A549 (cell line): ENCODE data around the gene RGS10. TPM values are rescaled to one million over a fixed set of nuclear protein-coding genes. Genes with fewer than 3 reads are reported as not detected.

Experiments used
- ATAC-seq, 2 experiments: fragments of 200-7000 bp in 1 of 2; fragments of >200 bp in 1 of 2; cut with Nextera tagmentation in 1 of 2; cut with Tn5 transposase in 1 of 2; 3 replicates each; pipeline versions ENCODE4 v1.8.0 to v1.9.1; 2018 to 2020; ENCODE audit warnings: mild to moderate bottlenecking in 1 of 2, moderate library complexity in 1 of 2
- CTCF ChIA-PET: fragments of 300-600 bp; sonication (Branson Sonifier 250); formaldehyde crosslinking; extraction: SDS; loops from one replicate; lab custom pipeline; 2021; ENCODE audit warnings: antibody characterized with exemption, inconsistent platforms; lab: Yijun Ruan, JAX
- POLR2A ChIA-PET: fragments of 350-600 bp; formaldehyde crosslinking; extraction: SDS; loops from one replicate; lab custom pipeline; 2021; ENCODE audit warnings: antibody characterized with exemption, inconsistent platforms; lab: Yijun Ruan, JAX
- DNase-seq, 2 experiments: peaks; one replicate each; pipeline versions ENCODE4 v3.0.0 to v3.0.0-alpha.2; 2011 to 2016; ENCODE audit warnings: low read depth in 1 of 2, low spot score in 1 of 2
- FAIRE-seq: peaks from 2 replicates; lab custom pipeline; 2011; peaks lifted over from hg19 to GRCh38; lab: Jason Lieb, UNC
- H3K27ac ChIP-seq, 2 experiments: fragments of >200 bp; sonication (Bioruptor Twin); formaldehyde crosslinking; 3 replicates each; pipeline ENCODE4 v1.5.1; 2016 to 2017
- H3K4me1 ChIP-seq: fragments of >200 bp; sonication (Bioruptor Twin); formaldehyde crosslinking; 3 replicates; pipeline ENCODE4 v1.6.1; 2016
- H3K4me2 ChIP-seq: fragments of >200 bp; sonication (Bioruptor Twin); formaldehyde crosslinking; 3 replicates; pipeline ENCODE4 v1.6.1; 2016
- H3K4me3 ChIP-seq: fragments of >200 bp; sonication (Bioruptor Twin); formaldehyde crosslinking; 3 replicates; pipeline ENCODE4 v1.5.1; 2016
- H3K9me3 ChIP-seq: fragments of >200 bp; sonication (Bioruptor Twin); formaldehyde crosslinking; 3 replicates; pipeline ENCODE4 v1.6.1; 2016
- BCL3 ChIP-seq: fragments of >200 bp; sonication (Bioruptor Twin); formaldehyde crosslinking; IDR thresholded peaks from 3 replicates; pipeline ENCODE4 v1.6.1; 2016
- BHLHE40 ChIP-seq: IDR thresholded peaks from 2 replicates; pipeline ENCODE4 v1.6.1; 2012; ENCODE audit warnings: low read depth, low read length, inconsistent platforms
- CEBPB ChIP-seq, 2 experiments: fragments of >200 bp in 1 of 2; sonication (Bioruptor Twin) in 1 of 2; formaldehyde crosslinking in 1 of 2; IDR thresholded peaks; 2 replicates each; pipeline ENCODE4 v1.6.1; 2012 to 2016
- CHD2 ChIP-seq: fragments of 150-350 bp; IDR thresholded peaks from 2 replicates; pipeline ENCODE4 v1.6.1; 2014; ENCODE audit warnings: low read length; ENCODE audit not compliant: partially characterized antibody
- CHD4 ChIP-seq: fragments of 200-600 bp; sonication (generic); IDR thresholded peaks from 2 replicates; pipeline ENCODE4 v1.6.1; 2016; ENCODE audit warnings: antibody characterized with exemption, mild to moderate bottlenecking, borderline replicate concordance
- ELK1 ChIP-seq: fragments of 150-350 bp; IDR thresholded peaks from 2 replicates; pipeline ENCODE4 v1.6.1; 2014; ENCODE audit warnings: low read depth, mild to moderate bottlenecking, low read length
- FOXS1 ChIP-seq: fragments of 250-450 bp; sonication (Bioruptor Pico); IDR thresholded peaks from 2 replicates; pipeline ENCODE4 v1.5.0; 2020; ENCODE audit warnings: mild to moderate bottlenecking, moderate library complexity
- KDM1A ChIP-seq: fragments of 200-600 bp; sonication (generic); IDR thresholded peaks from 2 replicates; pipeline ENCODE4 v1.6.1; 2016; ENCODE audit warnings: low read depth, mild to moderate bottlenecking
- NPAS2 ChIP-seq: fragments of 250-450 bp; sonication (Bioruptor Pico); IDR thresholded peaks from 2 replicates; pipeline ENCODE4 v1.8.0; 2022; ENCODE audit warnings: mild to moderate bottlenecking, moderate library complexity, borderline replicate concordance
- NR3C1 ChIP-seq: fragments of >200 bp; sonication (Bioruptor Twin); formaldehyde crosslinking; IDR thresholded peaks from 3 replicates; pipeline ENCODE4 v1.6.1; 2017
- POLR2AphosphoS2 ChIP-seq: conservative IDR thresholded peaks from 2 replicates; pipeline ENCODE4 v1.6.1; 2012; ENCODE audit warnings: low read length, improper control_type of control experiment, inconsistent platforms
- RARB ChIP-seq: fragments of 250-450 bp; sonication (Bioruptor Pico); IDR thresholded peaks from 2 replicates; pipeline ENCODE4 v1.8.0; 2021; ENCODE audit warnings: mild to moderate bottlenecking, moderate library complexity
- REST ChIP-seq: fragments of 200-600 bp; sonication (generic); IDR thresholded peaks from 2 replicates; pipeline ENCODE4 v1.6.1; 2016; ENCODE audit warnings: antibody characterized with exemption, mild to moderate bottlenecking, moderate library complexity
- RFX5 ChIP-seq: fragments of 450-650 bp; IDR thresholded peaks from 2 replicates; pipeline ENCODE4 v1.7.1; 2014; ENCODE audit warnings: antibody characterized with exemption, mild to moderate bottlenecking, moderate library complexity
- SMC3 ChIP-seq: fragments of >200 bp; sonication (Bioruptor Twin); formaldehyde crosslinking; IDR thresholded peaks from 3 replicates; pipeline ENCODE4 v1.6.1; 2018; ENCODE audit warnings: inconsistent platforms
- ZSCAN20 ChIP-seq: fragments of 250-450 bp; sonication (Bioruptor Pico); IDR thresholded peaks from 2 replicates; pipeline ENCODE4 v1.8.0; 2022; ENCODE audit warnings: mild to moderate bottlenecking, moderate library complexity
- WGBS: methylation state at CpG from one replicate; pipeline ENCODE4 v1.1.6; 2017; ENCODE audit errors: missing lambda C conversion rate; 5-methylcytosine and 5-hydroxymethylcytosine counted together
- polyA plus RNA-seq, 4 experiments: library from polyadenylated mRNA; depleted of rRNA in 3 of 4; stranded (reverse); fragments of >200 nt; fragmentation: RNase III in 1 of 4; extraction: RNeasy Plus Mini Kit Qiagen cat#74134 plus additional on column Dnase treatment in 1 of 4; gene quantifications; 2 replicates in 3 of 4; 3 replicates in 1 of 4; pipeline ENCODE4 v1.2.3, GENCODE V29; 2011 to 2017

The RGS10 gene
- polyA plus RNA-seq, 2 of the 4 experiments (the other 2 are of a cell fraction), result 39.7 to 46.4 TPM

- H3K4me2 ChIP-seq, result no peak overlapping the region
- no peak for TF ChIP-seq CHD4
- TF ChIP-seq ELK1, result no peak
- ATAC-seq (no peak), FAIRE-seq (no peak), DNase-seq (no peak)
- H3K27ac ChIP-seq, result no peak overlapping the region
- no peak overlapping the region for H3K4me3 ChIP-seq
- WGBS, result 83% methylated on average over 5 of the region's 5 CpGs
- ChIA-PET POLR2A (no interaction called here), CTCF (interaction anchor here (0.9 to 3.6 kb wide), 5 partner anchors 10 to 300 kb away, joined by 3 to 19 read pairs (median 4); partner anchors contain the start of gene RGS10)
- H3K4me1 ChIP-seq, result peaks cover 6% of the 10 kb centered on the region
- no peaks in the 10 kb centered on the region for H3K9me3 ChIP-seq
These were observed 42.9 kb downstream of the RGS10 start for GRCh38 chr10:119499677-119500002.

GRCh38 chr10:119498889-119499676 lies 43.4 kb downstream of the RGS10 start:
- FAIRE-seq, result no peak
- no peak overlapping the region for H3K27ac ChIP-seq

GRCh38 chr10:119497243-119497642 lies 45.3 kb downstream of the RGS10 start:
- ATAC-seq (no peak), FAIRE-seq (no peak)
- Histone ChIP-seq H3K4me3 (no peak overlapping the region), H3K9me3 (no peaks in the 10 kb centered on the region), H3K27ac (no peak overlapping the region)
- WGBS, result 93% methylated on average over 9 of the region's 9 CpGs
- no peak for TF ChIP-seq NR3C1
- no peak for TF ChIP-seq FOXS1 (CRISPR knock-in tag)
- TF ChIP-seq BHLHE40, result no peak
- no peak for TF ChIP-seq BCL3
- no peak for TF ChIP-seq REST
- no peak for TF ChIP-seq POLR2AphosphoS2
- TF ChIP-seq, all 56 proteins: peak for 0
- POLR2A ChIA-PET, result no interaction called here
- H3K4me1 ChIP-seq, result peaks cover 14% of the 10 kb centered on the region
- DNase-seq, result no peak
- CTCF ChIA-PET, result interaction anchor here (1.8 to 3.6 kb wide), 2 partner anchors 8 to 298 kb away, joined by 4 to 19 read pairs; no protein-coding TSS in a partner anchor
- no peak overlapping the region for H3K4me2 ChIP-seq

More at GRCh38 chr10:119498889-119499676, 43.4 kb downstream of the RGS10 start:
- ChIA-PET POLR2A (no interaction called here), CTCF (interaction anchor here (0.9 to 3.6 kb wide), 4 partner anchors 10 to 300 kb away, joined by 3 to 19 read pairs (median 4); partner anchors contain the start of gene RGS10)
- Histone ChIP-seq H3K4me2 (no peak overlapping the region), H3K4me3 (no peak overlapping the region), H3K4me1 (peaks cover 12% of the 10 kb centered on the region), H3K9me3 (no peaks in the 10 kb centered on the region)
- ATAC-seq (no peak), DNase-seq (no peak)
- WGBS, result 82% methylated on average over 11 of the region's 11 CpGs
- no peak for TF ChIP-seq CEBPB (IDR thresholded peaks at IDR 0.05)
- TF ChIP-seq REST, result no peak
- TF ChIP-seq NPAS2 (CRISPR knock-in tag), result no peak
- TF ChIP-seq ZSCAN20, result no peak
- TF ChIP-seq BHLHE40, result no peak
- no peak for TF ChIP-seq KDM1A
- no peak for TF ChIP-seq CHD2
- TF ChIP-seq RFX5, result no peak
- TF ChIP-seq SMC3, result no peak
- no peak for TF ChIP-seq RARB (CRISPR knock-in tag)
